Gastrocnemius medialis (tissue), 4 donors: ENCODE measurements around the gene KLHL29. TPM values are rescaled to one million over a fixed set of nuclear protein-coding genes. Genes with fewer than 3 reads are reported as not detected.

Source experiments
- ATAC-seq, 2 donors: fragments of 150-250 bp; one replicate each; pipeline ENCODE4 v1.9.1; 2016
- DNase-seq, 2 donors: peaks; one replicate each; pipeline ENCODE4 v3.0.0-alpha.2; 2019
- H3K27ac ChIP-seq, 4 donors: fragments of 200-600 bp; sonication (generic); 1 replicate in 1 of 4; 2 replicates in 3 of 4; pipeline ENCODE4 v1.5.1; 2016 to 2018; ENCODE audit warnings: mild to moderate bottlenecking in 2 of 4, moderate library complexity in 1 of 4
- H3K27me3 ChIP-seq, 3 donors: fragments of 200-600 bp; sonication (generic) in 2 of 3; 1 replicate in 1 of 3; 2 replicates in 2 of 3; pipeline versions ENCODE4 v1.5.1 to v1.6.0; 2016 to 2019; ENCODE audit warnings: mild to moderate bottlenecking in 1 of 3, moderate library complexity in 1 of 3
- H3K36me3 ChIP-seq, 2 donors: fragments of 200-600 bp; sonication (generic) in 1 of 2; one replicate each; pipeline ENCODE4 v1.5.1; 2017 to 2018
- H3K4me1 ChIP-seq, 2 donors: fragments of 200-600 bp; sonication (generic) in 1 of 2; one replicate each; pipeline ENCODE4 v1.5.1; 2016 to 2017; ENCODE audit warnings: mild to moderate bottlenecking in 2 of 2
- H3K4me3 ChIP-seq, 4 donors: fragments of 200-600 bp; sonication (generic) in 3 of 4; 1 replicate in 1 of 4; 2 replicates in 3 of 4; pipeline ENCODE4 v1.5.1; 2016 to 2019; ENCODE audit warnings: mild to moderate bottlenecking in 2 of 4
- H3K9me3 ChIP-seq, 3 donors: fragments of 200-600 bp; sonication (generic) in 2 of 3; 1 replicate in 1 of 3; 2 replicates in 2 of 3; pipeline ENCODE4 v1.5.1; 2016 to 2019
- CTCF ChIP-seq, 5 experiments: fragments of 450-650 bp in 3 of 5; fragments of 200-600 bp in 2 of 5; sonication (generic) in 2 of 5; IDR thresholded peaks in 4 of 5; conservative IDR thresholded peaks in 1 of 5; 1 replicate in 4 of 5; 2 replicates in 1 of 5; pipeline ENCODE4 v1.5.1; 2016 to 2019; ENCODE audit warnings: antibody characterized with exemption in 5 of 5, mild to moderate bottlenecking in 3 of 5, moderate library complexity in 3 of 5
- POLR2A ChIP-seq, 2 donors: fragments of 450-650 bp; IDR thresholded peaks; one replicate each; pipeline ENCODE4 v1.6.1; 2017; ENCODE audit warnings: antibody characterized with exemption in 2 of 2, mild to moderate bottlenecking in 2 of 2, moderate library complexity in 2 of 2
- in situ Hi-C, 4 donors: fragments of 200-750 bp; cut with MboI; loops; one replicate each; pipeline versions ENCODE4 v1.15.0 to v1.8.0; 2017; ENCODE audit warnings: low sequenced_read_pairs in 4 of 4
- intact Hi-C: fragments of 100-400 bp; cut with DNase I; formaldehyde crosslinking; loops from one replicate; pipeline ENCODE4 v1.15.1; 2023; ENCODE audit warnings: low total_unique reads
- total RNA-seq, 4 donors: library from RNA; depleted of rRNA; stranded (reverse); fragments of >200 nt; gene quantifications; one replicate each; pipeline versions ENCODE4 v1.1.0 to v1.2.3, GENCODE V29; 2016

Gene KLHL29
- total RNA-seq, 4 donors from 2014 or later = 4.3 to 24.9 (median 8.7) TPM

GRCh38 chr2:23661276-23662050 lies 276.5 kb downstream of the KLHL29 start:
- Histone ChIP-seq H3K4me3 (no peak overlapping the region), H3K27ac (no peak overlapping the region), H3K36me3 (no peaks in the 10 kb centered on the region), H3K27me3 (no peaks in the 10 kb centered on the region), H3K9me3 (no peaks in the 10 kb centered on the region), H3K4me1 (peaks cover 9 to 17% of the 10 kb centered on the region in 2 donors)
- in situ Hi-C loops (no loop called here), intact Hi-C loops (no loop called here)
- DNase-seq = no peak
- TF ChIP-seq CTCF (IDR thresholded peaks at IDR 0.05 in 4 of 5, conservative IDR thresholded peaks at IDR 0.05 in 1 of 5) (no peak), POLR2A (IDR thresholded peaks at IDR 0.05) (no peak)
- ATAC-seq = no peak

GRCh38 chr2:23662466-23662865 lies 277.5 kb downstream of the KLHL29 start:
- Histone ChIP-seq H3K9me3 (no peaks in the 10 kb centered on the region), H3K27ac (peak overlapping the region in 1 of 4 donors; percentile 37), H3K36me3 (no peaks in the 10 kb centered on the region), H3K4me1 (peaks cover 9 to 17% of the 10 kb centered on the region in 2 donors), H3K4me3 (no peak overlapping the region), H3K27me3 (no peaks in the 10 kb centered on the region)
- intact Hi-C loops (no loop called here), in situ Hi-C loops (no loop called here)
- ATAC-seq (no peak), DNase-seq (no peak)
- TF ChIP-seq POLR2A (IDR thresholded peaks at IDR 0.05) (no peak), CTCF (IDR thresholded peaks at IDR 0.05 in 4 of 5, conservative IDR thresholded peaks at IDR 0.05 in 1 of 5) (no peak)

- DNase-seq (no peak), ATAC-seq (peak; percentile 14 to 16)
- in situ Hi-C loops = no loop called here
- no peaks in the 10 kb centered on the region for H3K9me3 ChIP-seq
- no peaks in the 10 kb centered on the region for H3K27me3 ChIP-seq
- H3K4me1 ChIP-seq = peaks cover 9 to 17% of the 10 kb centered on the region in 2 donors
- H3K36me3 ChIP-seq = no peaks in the 10 kb centered on the region
- H3K27ac ChIP-seq = peak overlapping the region; percentile 20 to 37 (median 32)
- no peak for TF ChIP-seq CTCF (IDR thresholded peaks at IDR 0.05 in 4 of 5, conservative IDR thresholded peaks at IDR 0.05 in 1 of 5)
- TF ChIP-seq POLR2A (IDR thresholded peaks at IDR 0.05) = no peak
- H3K4me3 ChIP-seq = peak overlapping the region; percentile 3 to 39 (median 34)
- intact Hi-C loops = no loop called here
Measured at GRCh38 chr2:23662941-23663920, 278.3 kb downstream of the KLHL29 start.

GRCh38 chr2:23664066-23664788 lies 279.2 kb downstream of the KLHL29 start:
- peak in 1 of 2 donors; percentile 28 for ATAC-seq
- in situ Hi-C loops = no loop called here
- H3K4me3 ChIP-seq = no peak overlapping the region
- intact Hi-C loops = no loop called here
- DNase-seq = no peak
- H3K4me1 ChIP-seq = peaks cover 9 to 17% of the 10 kb centered on the region in 2 donors
- no peaks in the 10 kb centered on the region for H3K27me3 ChIP-seq
- no peaks in the 10 kb centered on the region for H3K36me3 ChIP-seq
- no peaks in the 10 kb centered on the region for H3K9me3 ChIP-seq
- H3K27ac ChIP-seq = no peak overlapping the region
- no peak for TF ChIP-seq POLR2A (IDR thresholded peaks at IDR 0.05)
- no peak for TF ChIP-seq CTCF (IDR thresholded peaks at IDR 0.05 in 4 of 5, conservative IDR thresholded peaks at IDR 0.05 in 1 of 5)
